ENCODE results near the gene SLC9C2. TPM values are rescaled to one million over a fixed set of nuclear protein-coding genes. Genes with fewer than 3 reads are reported as not detected.
A peak's percentile ranks its signal among the peaks of the same experiment; 100 is the strongest.
"Not testable (repeated sequence)": the region's sequence is repeated elsewhere in the genome, so short reads cannot be mapped to it uniquely, and the experiment has no call there.

The SLC9C2 gene
- total RNA-seq, 1 donor from 2014 or later, result not detected

DNA sequence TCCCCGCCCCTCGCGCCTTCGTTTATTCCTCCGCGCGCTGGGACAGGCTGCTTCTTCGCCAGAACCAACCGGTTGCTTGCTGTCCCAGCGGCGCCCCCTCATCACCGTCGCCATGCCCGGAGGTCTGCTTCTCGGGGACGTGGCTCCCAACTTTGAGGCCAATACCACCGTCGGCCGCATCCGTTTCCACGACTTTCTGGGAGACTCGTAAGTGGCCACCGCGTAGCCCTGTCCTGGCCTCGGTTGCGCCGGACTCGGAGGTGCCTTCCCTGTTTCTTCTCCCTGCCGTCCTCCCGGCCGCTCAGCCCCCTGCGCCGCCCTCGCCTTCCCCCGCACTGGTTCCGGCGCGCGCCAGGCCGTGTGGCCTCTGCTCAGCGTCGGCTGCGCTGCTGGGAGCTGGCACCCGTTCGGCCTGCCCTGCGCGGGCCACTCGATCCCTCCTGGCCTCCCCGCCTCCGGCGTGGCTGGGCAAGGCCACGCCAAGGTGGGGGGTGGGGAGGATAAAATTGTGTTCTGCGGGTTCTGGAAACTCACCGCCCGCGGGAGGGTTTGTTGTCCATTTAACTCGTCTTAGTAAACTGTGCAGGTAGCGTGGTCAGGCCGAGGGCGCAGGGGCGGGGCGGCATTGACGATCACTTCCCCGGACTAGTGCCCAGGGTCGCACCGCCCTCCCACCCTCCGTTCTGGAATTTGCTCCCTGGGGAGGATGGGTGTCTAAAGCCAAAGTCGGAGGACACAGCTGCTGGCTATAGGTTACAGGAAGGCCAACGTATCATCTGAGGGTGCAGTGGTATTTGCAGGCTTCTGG, 125.4 kb downstream of the SLC9C2 start, which contains the start of gene PRDX6:
TSS of gene PRDX6 (plus strand) at position 50 of the 808 bp plus-strand sequence. CDS start at position 113, 63 bp downstream.
- H3K27me3 Mint-ChIP-seq (ENCODE audit: unreplicated experiment), result no peaks in the 10 kb centered on the region
- H3K36me3 Mint-ChIP-seq (ENCODE audit: unreplicated experiment), result peaks cover 19% of the 10 kb centered on the region
- TF ChIP-seq, protein P1, sequence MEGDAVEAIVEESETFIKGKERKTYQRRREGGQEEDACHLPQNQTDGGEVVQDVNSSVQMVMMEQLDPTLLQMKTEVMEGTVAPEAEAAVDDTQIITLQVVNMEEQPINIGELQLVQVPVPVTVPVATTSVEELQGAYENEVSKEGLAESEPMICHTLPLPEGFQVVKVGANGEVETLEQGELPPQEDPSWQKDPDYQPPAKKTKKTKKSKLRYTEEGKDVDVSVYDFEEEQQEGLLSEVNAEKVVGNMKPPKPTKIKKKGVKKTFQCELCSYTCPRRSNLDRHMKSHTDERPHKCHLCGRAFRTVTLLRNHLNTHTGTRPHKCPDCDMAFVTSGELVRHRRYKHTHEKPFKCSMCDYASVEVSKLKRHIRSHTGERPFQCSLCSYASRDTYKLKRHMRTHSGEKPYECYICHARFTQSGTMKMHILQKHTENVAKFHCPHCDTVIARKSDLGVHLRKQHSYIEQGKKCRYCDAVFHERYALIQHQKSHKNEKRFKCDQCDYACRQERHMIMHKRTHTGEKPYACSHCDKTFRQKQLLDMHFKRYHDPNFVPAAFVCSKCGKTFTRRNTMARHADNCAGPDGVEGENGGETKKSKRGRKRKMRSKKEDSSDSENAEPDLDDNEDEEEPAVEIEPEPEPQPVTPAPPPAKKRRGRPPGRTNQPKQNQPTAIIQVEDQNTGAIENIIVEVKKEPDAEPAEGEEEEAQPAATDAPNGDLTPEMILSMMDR (IDR thresholded peaks at IDR 0.05), result no peak
- H3K4me3 Mint-ChIP-seq (ENCODE audit: unreplicated experiment), result peak within 1 kb of the TSS; percentile 93
- no peaks in the 10 kb centered on the region for H3K9me3 Mint-ChIP-seq (ENCODE audit: unreplicated experiment)
- H3K27ac Mint-ChIP-seq (ENCODE audit: unreplicated experiment), result peak within 1 kb of the TSS; percentile 96
- peaks cover 57% of the 10 kb centered on the region for H3K4me1 Mint-ChIP-seq (ENCODE audit: unreplicated experiment)
- no peak for DNase-seq (ENCODE audit: extremely low spot score, unreplicated experiment)

DNA sequence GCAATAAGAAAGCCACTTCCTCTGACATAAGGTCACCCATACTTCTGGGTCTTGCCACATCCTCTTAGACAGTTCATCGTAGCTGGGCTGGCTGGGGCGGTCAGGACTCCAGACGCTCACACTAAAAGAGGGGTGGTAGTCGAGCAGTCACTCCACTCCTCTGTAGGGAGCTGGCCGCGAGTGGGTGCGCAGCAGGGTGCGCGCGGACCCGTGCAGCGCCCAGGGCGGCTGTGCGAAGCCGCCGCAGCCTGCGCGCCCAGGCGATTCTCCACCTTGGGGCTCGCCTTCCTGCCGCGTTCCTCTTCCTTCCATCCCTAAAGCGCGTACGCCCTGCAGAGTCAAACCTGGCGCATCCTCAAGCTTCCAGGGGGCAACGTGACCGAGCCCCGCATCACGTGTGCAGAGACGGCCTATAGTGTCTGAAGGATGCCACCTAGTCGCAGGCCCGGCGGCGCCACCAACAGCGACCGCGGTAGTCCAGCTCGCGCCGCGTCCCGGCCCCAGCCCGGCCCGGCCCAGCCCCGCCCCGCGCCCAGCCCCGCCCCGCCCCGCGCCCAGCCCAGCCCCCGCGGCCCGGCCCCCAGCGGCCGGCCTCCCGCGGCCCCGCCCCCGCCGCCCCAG, 126.1 kb downstream of the SLC9C2 start:
- peak overlapping the region; percentile 93 for H3K4me3 Mint-ChIP-seq (ENCODE audit: unreplicated experiment)
- TF ChIP-seq, protein P1 (IDR thresholded peaks at IDR 0.05), result no peak
- peak overlapping the region; percentile 96 for H3K27ac Mint-ChIP-seq (ENCODE audit: unreplicated experiment)
- peaks cover 12% of the 10 kb centered on the region for H3K36me3 Mint-ChIP-seq (ENCODE audit: unreplicated experiment)
- H3K4me1 Mint-ChIP-seq (ENCODE audit: unreplicated experiment), result peaks cover 57% of the 10 kb centered on the region
- no peaks in the 10 kb centered on the region for H3K27me3 Mint-ChIP-seq (ENCODE audit: unreplicated experiment)
- DNase-seq (ENCODE audit: extremely low spot score, unreplicated experiment), result peak; percentile 94
- no peaks in the 10 kb centered on the region for H3K9me3 Mint-ChIP-seq (ENCODE audit: unreplicated experiment)

DNA sequence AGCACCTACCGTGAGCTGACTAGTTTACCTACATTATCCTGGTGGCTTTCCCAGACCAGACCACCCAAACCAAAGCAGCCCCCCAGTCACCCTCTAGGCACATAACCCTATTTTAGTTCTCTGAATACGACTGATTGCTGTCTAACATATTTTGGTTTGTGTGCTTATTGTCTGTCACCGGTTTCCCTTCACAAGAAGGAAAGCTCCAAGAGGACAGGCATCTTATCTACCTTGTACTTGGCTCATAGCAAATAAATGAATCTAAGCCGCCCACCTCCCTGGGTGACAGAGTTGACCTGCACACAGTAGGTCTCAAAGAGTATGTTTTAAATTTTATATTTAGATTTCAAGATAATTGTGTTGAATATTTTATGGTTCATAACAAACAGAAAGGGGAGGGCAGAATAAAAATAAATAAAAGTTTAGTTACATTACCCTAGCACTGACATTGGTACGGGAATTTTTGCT, 126.6 kb downstream of the SLC9C2 start:
- Mint-ChIP-seq H3K36me3 (ENCODE audit: unreplicated experiment) (peaks cover 9% of the 10 kb centered on the region), H3K4me1 (ENCODE audit: unreplicated experiment) (peaks cover 57% of the 10 kb centered on the region), H3K27me3 (ENCODE audit: unreplicated experiment) (no peaks in the 10 kb centered on the region), H3K9me3 (ENCODE audit: unreplicated experiment) (no peaks in the 10 kb centered on the region), H3K4me3 (ENCODE audit: unreplicated experiment) (peak overlapping the region; percentile 84), H3K27ac (ENCODE audit: unreplicated experiment) (peak overlapping the region; percentile 89)
- no peak for DNase-seq (ENCODE audit: extremely low spot score, unreplicated experiment)
- TF ChIP-seq, protein P1 (IDR thresholded peaks at IDR 0.05), result no peak

DNA sequence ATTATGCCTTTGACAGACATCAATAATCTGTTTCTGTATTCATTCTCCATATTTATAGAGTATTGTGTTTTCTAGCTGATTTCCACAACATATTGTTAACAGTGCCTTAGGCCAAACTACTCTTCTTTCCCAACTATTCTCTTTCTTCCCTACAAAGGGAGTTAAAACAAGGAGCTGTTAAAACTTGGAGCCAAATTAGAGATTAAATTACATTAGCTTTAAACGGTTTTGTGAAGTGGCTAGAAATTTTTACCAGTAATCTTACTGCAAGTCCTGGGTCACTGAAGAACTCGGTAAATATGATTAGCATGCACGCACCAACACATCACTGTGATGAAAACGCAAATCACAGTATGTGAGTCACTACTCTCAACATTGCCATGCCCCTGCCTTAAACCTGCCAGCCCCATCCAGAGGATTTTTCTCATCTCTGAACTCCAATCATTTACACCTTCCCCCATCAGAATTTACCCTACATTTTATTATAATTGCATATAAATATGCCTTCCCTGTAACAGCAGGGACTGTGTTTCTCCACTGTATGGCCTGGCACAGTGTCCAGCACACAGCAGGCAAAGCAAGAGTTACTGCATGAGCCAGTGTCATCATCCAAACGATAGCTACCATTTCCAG, 127.2 kb downstream of the SLC9C2 start:
- Mint-ChIP-seq H3K27me3 (ENCODE audit: unreplicated experiment) (no peaks in the 10 kb centered on the region), H3K4me3 (ENCODE audit: unreplicated experiment) (peak overlapping the region; percentile 84), H3K36me3 (ENCODE audit: unreplicated experiment) (peaks cover 9% of the 10 kb centered on the region), H3K27ac (ENCODE audit: unreplicated experiment) (peak overlapping the region; percentile 89), H3K4me1 (ENCODE audit: unreplicated experiment) (peaks cover 57% of the 10 kb centered on the region), H3K9me3 (ENCODE audit: unreplicated experiment) (no peaks in the 10 kb centered on the region)
- TF ChIP-seq, protein P1 (IDR thresholded peaks at IDR 0.05), result no peak
- no peak for DNase-seq (ENCODE audit: extremely low spot score, unreplicated experiment)

DNA sequence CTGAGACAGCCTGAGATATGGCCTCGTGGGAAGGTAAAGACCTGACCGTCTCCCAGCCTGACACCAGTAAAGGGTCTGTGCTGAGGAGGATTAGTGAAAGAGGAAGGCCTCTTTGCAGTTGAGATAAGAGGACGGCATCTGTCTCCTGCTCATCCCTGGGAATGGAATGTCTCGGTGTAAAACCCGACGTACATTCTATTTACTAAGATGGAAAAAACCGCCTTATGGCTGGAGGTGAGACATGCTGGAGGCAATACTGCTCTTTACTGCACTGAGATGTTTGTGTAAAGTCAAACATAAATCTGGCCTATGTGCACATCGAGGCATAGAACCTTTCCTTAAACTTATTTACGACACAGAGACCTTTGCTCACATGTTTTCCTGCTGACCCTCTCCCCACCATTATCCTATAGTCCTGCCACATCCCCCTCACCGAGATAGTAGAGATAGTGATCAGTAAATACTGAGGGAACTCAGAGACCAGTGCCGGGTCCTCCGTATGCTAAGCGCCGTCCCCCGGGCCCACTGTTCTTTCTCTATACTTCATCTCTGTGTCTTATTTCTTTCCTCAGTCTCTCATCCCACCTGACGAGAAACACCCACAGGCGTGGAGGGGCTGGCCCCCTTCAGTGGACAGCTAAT, 128.0 kb downstream of the SLC9C2 start:
- not testable (repeated sequence) for H3K4me3 Mint-ChIP-seq (ENCODE audit: unreplicated experiment); H3K9me3 Mint-ChIP-seq (ENCODE audit: unreplicated experiment); DNase-seq (ENCODE audit: extremely low spot score, unreplicated experiment); H3K36me3 Mint-ChIP-seq (ENCODE audit: unreplicated experiment); H3K27me3 Mint-ChIP-seq (ENCODE audit: unreplicated experiment)
- Mint-ChIP-seq H3K27ac (ENCODE audit: unreplicated experiment) (peak overlapping the region; percentile 89), H3K4me1 (ENCODE audit: unreplicated experiment) (peaks cover 53% of the 10 kb centered on the region)
